Kidney (tissue), 14 donors: ENCODE measurements around the gene JPH4. TPM values are rescaled to one million over a fixed set of nuclear protein-coding genes. Genes with fewer than 3 reads are reported as not detected.

Experiments
- DNase-seq, 5 donors: peaks; one replicate each; pipeline ENCODE4 v3.0.0-alpha.2; 2013 to 2020
- FAIRE-seq: peaks from 2 replicates; lab custom pipeline; 2012; peaks lifted over from hg19 to GRCh38; lab: Jason Lieb, UNC
- H3K27ac ChIP-seq, 2 donors: one replicate each; pipeline ENCODE4 v1.7.0; 2013; ENCODE audit warnings: low read depth in 2 of 2, low read length in 2 of 2, inconsistent platforms in 1 of 2
- H3K27me3 ChIP-seq: one replicate; pipeline ENCODE4 v1.7.1; 2013; ENCODE audit warnings: low read length, inconsistent platforms; ENCODE audit not compliant: control insufficient read depth, insufficient read depth
- H3K36me3 ChIP-seq, 3 donors: one replicate each; pipeline versions ENCODE4 v1.7.0 to v1.7.1; 2013; ENCODE audit warnings: low read length in 3 of 3, control low read depth in 1 of 3, inconsistent platforms in 1 of 3; ENCODE audit not compliant: insufficient read depth in 3 of 3, control insufficient read depth in 2 of 3
- H3K4me1 ChIP-seq, 3 donors: one replicate each; pipeline versions ENCODE4 v1.7.0 to v1.7.1; 2013; ENCODE audit warnings: low read length in 3 of 3, inconsistent platforms in 1 of 3, low read depth in 1 of 3; ENCODE audit not compliant: control insufficient read depth in 2 of 3, insufficient read depth in 2 of 3
- H3K4me3 ChIP-seq, 3 donors: one replicate each; pipeline versions ENCODE4 v1.7.0 to v1.8.1; 2013; ENCODE audit warnings: low read length in 3 of 3, control low read depth in 1 of 3, inconsistent platforms in 1 of 3
- H3K9ac ChIP-seq, 3 donors: one replicate each; pipeline versions ENCODE4 v1.7.0 to v1.7.1; 2013; ENCODE audit warnings: low read length in 3 of 3, control low read depth in 1 of 3, inconsistent platforms in 1 of 3
- H3K9me3 ChIP-seq, 3 donors: one replicate each; pipeline versions ENCODE4 v1.7.0 to v1.7.1; 2013; ENCODE audit warnings: low read length in 3 of 3, control low read depth in 1 of 3, inconsistent platforms in 1 of 3; ENCODE audit not compliant: control insufficient read depth in 2 of 3, insufficient read depth in 1 of 3
- intact Hi-C: fragments of 100-400 bp; cut with DNase I; formaldehyde crosslinking; loops from one replicate; pipeline ENCODE4 v1.11.1; 2022
- polyA plus RNA-seq: library from polyadenylated mRNA; stranded (reverse); fragments of 350-450 nt; fragmentation: Illumina TruSeq; extraction: RNeasy Lipid Tissue Mini Kit (QIAGEN cat#74804); gene quantifications from one replicate; pipeline ENCODE4 v1.2.3, GENCODE V29; 2014; ENCODE audit warnings: low read depth, low replicate concordance; ENCODE audit not compliant: insufficient read depth
- total RNA-seq: library from RNA; stranded (reverse); fragmentation: NEBNext Ultra II Directional; extraction: Animal tissue kit (Norgen Biotek cat#: 25700); gene quantifications from one replicate; pipeline ENCODE4 v1.2.1, GENCODE V29; 2021
- TF ChIP-seq, protein P1 (sequence below): IDR thresholded peaks from 3 replicates; pipeline ENCODE4 v1.5.1; 2012; ENCODE audit warnings: mild to moderate bottlenecking, moderate library complexity, borderline replicate concordance; ENCODE audit not compliant: insufficient read depth; ENCODE audit errors: extremely low read depth
- donor health status: control.
- donor health status: control.
- donor health status: control.
- donor health status: control.
- donor health status: control.
- donor health status: DM: yes; HTN: yes; CAD: no.
- donor health status: Normal renal cell carcinoma (clear cell type).

JPH4 gene
- total and polyA plus RNA-seq, 2 donors from 2014 or later, result 3.6 to 7.0 TPM

DNA sequence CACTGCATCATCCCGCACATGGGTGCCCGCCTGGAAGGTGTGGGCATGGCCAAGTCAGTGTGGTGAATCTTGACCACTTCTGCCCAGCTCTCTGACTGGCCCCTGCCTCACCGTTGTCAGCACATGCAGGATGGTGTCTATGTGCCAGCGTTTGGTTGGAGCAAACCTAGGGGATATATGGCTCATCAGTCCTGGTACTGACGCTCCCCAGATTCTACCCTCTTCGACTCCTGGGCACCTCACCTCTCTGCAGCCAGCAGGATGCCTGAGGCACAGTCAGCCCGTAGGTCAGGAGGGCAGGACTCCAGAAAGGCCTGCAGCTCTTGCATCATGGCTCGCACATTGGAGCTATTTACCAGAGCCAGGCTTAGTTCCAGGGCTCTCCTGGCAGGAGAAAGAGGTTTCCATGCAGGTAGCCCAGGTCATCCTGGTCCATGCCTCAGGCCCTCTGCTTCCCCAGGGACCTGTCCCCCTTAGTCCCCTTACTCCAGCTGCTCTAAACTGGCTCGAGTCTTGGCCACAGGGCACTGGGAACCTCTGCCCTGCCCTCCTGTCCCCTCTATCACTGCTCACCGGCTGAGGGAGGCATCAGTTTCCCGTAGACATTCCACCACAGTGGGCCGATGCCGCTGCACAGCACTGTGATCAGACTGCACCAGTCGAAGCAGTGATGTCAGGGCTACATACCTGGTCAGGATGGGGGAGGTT lies 15.0 kb downstream of the JPH4 start:
- intact Hi-C loops, result loop anchor here (5.0 kb wide), 1 partner anchor 91 kb away; no protein-coding TSS in a partner anchor
- no peaks in the 10 kb centered on the region for H3K9me3 ChIP-seq
- no peak for FAIRE-seq
- H3K27ac ChIP-seq, result no peak overlapping the region
- no peaks in the 10 kb centered on the region for H3K27me3 ChIP-seq
- TF ChIP-seq, protein P1, sequence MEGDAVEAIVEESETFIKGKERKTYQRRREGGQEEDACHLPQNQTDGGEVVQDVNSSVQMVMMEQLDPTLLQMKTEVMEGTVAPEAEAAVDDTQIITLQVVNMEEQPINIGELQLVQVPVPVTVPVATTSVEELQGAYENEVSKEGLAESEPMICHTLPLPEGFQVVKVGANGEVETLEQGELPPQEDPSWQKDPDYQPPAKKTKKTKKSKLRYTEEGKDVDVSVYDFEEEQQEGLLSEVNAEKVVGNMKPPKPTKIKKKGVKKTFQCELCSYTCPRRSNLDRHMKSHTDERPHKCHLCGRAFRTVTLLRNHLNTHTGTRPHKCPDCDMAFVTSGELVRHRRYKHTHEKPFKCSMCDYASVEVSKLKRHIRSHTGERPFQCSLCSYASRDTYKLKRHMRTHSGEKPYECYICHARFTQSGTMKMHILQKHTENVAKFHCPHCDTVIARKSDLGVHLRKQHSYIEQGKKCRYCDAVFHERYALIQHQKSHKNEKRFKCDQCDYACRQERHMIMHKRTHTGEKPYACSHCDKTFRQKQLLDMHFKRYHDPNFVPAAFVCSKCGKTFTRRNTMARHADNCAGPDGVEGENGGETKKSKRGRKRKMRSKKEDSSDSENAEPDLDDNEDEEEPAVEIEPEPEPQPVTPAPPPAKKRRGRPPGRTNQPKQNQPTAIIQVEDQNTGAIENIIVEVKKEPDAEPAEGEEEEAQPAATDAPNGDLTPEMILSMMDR, result no peak
- DNase-seq, result peak in 2 of 5 donors; percentile 36 to 73
- H3K36me3 ChIP-seq, result peaks cover 2 to 17% (median 16%) of the 10 kb centered on the region in 3 donors
- H3K4me3 ChIP-seq, result no peak overlapping the region
- H3K4me1 ChIP-seq, result peaks cover 2 to 10% (median 6%) of the 10 kb centered on the region in 3 donors
- no peak overlapping the region for H3K9ac ChIP-seq

DNA sequence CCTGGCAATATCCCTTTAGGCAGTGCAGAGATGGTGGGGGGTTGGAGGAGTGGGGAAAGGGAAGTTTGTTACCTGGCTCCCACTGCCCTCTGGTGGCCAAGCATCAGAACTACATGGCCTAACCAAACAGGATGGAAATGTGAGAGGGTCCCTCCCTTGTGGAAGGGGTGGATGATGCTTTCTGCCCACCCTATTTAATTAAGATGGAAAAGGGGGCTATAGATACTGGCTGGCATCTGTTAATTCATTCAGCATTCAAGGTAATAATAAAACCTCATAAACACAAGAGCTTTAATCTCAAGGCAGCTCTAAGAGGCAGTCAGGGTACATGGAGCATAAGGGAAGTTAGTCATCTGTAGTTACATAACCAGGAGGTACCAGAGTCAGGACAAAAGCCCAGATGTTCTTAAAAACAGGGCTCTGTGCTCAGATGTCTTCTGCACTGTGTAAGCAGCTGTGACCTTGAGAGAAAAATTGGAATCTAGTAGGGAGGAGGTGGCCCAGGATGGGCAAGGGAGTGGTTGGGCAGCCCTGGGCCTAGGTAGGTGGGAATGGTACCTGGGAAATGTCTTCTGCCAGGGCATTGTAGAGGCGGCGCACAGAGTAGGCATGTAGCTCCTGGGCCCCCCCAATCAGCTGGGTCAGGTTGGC lies 15.6 kb downstream of the JPH4 start:
- TF ChIP-seq, protein P1, result peak; percentile 91
- Histone ChIP-seq H3K9ac (no peak overlapping the region), H3K27ac (no peak overlapping the region), H3K27me3 (no peaks in the 10 kb centered on the region), H3K4me3 (no peak overlapping the region), H3K36me3 (peaks cover 2 to 17% (median 16%) of the 10 kb centered on the region in 3 donors), H3K9me3 (no peaks in the 10 kb centered on the region), H3K4me1 (peaks cover 0 to 7% (median 6%) of the 10 kb centered on the region in 3 donors)
- FAIRE-seq, result no peak
- DNase-seq, result peak; percentile 45 to 81 (median 80)
- intact Hi-C loops, result loop anchor here (5.0 kb wide), 1 partner anchor 91 kb away; no protein-coding TSS in a partner anchor

- peaks cover 2 to 17% (median 16%) of the 10 kb centered on the region in 3 donors for H3K36me3 ChIP-seq
- FAIRE-seq (no peak), DNase-seq (peak in 1 of 5 donors; percentile 54)
- H3K27me3 ChIP-seq, result no peaks in the 10 kb centered on the region
- TF ChIP-seq, protein P1, result no peak
- no peak overlapping the region for H3K4me3 ChIP-seq
- H3K9ac ChIP-seq, result no peak overlapping the region
- H3K4me1 ChIP-seq, result peaks cover 0 to 12% (median 6%) of the 10 kb centered on the region in 3 donors
- H3K9me3 ChIP-seq, result no peaks in the 10 kb centered on the region
- H3K27ac ChIP-seq, result no peak overlapping the region
- intact Hi-C loops, result loop anchor here (5.0 kb wide), 1 partner anchor 90 kb away; no protein-coding TSS in a partner anchor
Measured at GRCh38 chr14:23561873-23562821, 16.4 kb downstream of the JPH4 start.
